Osteoblast (primary cell): ENCODE results near the gene PPP2R5C. TPM values are rescaled to one million over a fixed set of nuclear protein-coding genes. Genes with fewer than 3 reads are reported as not detected.

ENCODE experiments used
- DNase-seq: peaks from one replicate; pipeline ENCODE4 v3.0.0; 2011; ENCODE audit warnings: low spot score, mixed read lengths; ENCODE audit not compliant: insufficient read length; ENCODE audit errors: missing footprints
- H2AFZ ChIP-seq: 2 replicates; pipeline ENCODE4 v1.6.0; 2011; ENCODE audit warnings: mild to moderate bottlenecking, low read length
- H3K27ac ChIP-seq: 2 replicates; pipeline ENCODE4 v1.5.1; 2011; ENCODE audit warnings: mild to moderate bottlenecking, low read depth, low read length, moderate library complexity
- H3K27me3 ChIP-seq: 2 replicates; pipeline ENCODE4 v1.6.0; 2012; ENCODE audit warnings: mild to moderate bottlenecking, control low read depth, inconsistent platforms, low read length, moderate library complexity; ENCODE audit not compliant: insufficient read depth
- H3K36me3 ChIP-seq: 2 replicates; pipeline ENCODE4 v1.5.1; 2011; ENCODE audit warnings: mild to moderate bottlenecking, low read length, control low read depth, moderate library complexity; ENCODE audit not compliant: insufficient read depth
- H3K4me1 ChIP-seq: 2 replicates; pipeline ENCODE4 v1.5.1; 2011; ENCODE audit warnings: mild to moderate bottlenecking, low read length, control low read depth, moderate library complexity; ENCODE audit not compliant: insufficient read depth
- H3K4me2 ChIP-seq: 2 replicates; pipeline ENCODE4 v1.6.0; 2011; ENCODE audit warnings: mild to moderate bottlenecking, low read length; ENCODE audit not compliant: insufficient read depth
- H3K4me3 ChIP-seq: fragments of 200-600 bp; sonication (generic); 3 replicates; pipeline ENCODE4 v1.5.1; 2012; ENCODE audit warnings: mild to moderate bottlenecking, low read length, inconsistent platforms; ENCODE audit not compliant: insufficient read depth
- H3K79me2 ChIP-seq: 2 replicates; pipeline ENCODE4 v1.6.0; 2012; ENCODE audit warnings: mild to moderate bottlenecking, low read length, control low read depth, inconsistent platforms; ENCODE audit not compliant: insufficient read depth
- H3K9me3 ChIP-seq: 2 replicates; pipeline ENCODE4 v1.5.1; 2011; ENCODE audit warnings: low read depth, low read length, control low read depth
- H4K20me1 ChIP-seq: 2 replicates; pipeline ENCODE4 v1.6.0; 2012; ENCODE audit warnings: mild to moderate bottlenecking, low read length, control low read depth; ENCODE audit not compliant: insufficient read depth
- total RNA-seq: library from RNA; depleted of rRNA; stranded (reverse); fragments of >200 nt; gene quantifications from 2 replicates; pipeline ENCODE4 v1.2.3, GENCODE V29; 2012
- TF ChIP-seq, protein P1 (sequence below): IDR thresholded peaks from 2 replicates; pipeline ENCODE4 v1.5.1; 2011; ENCODE audit warnings: mild to moderate bottlenecking, low read depth, low read length, moderate library complexity; ENCODE audit errors: extremely low read depth

Gene PPP2R5C
- total RNA-seq, 1 donor: 101 TPM

DNA sequence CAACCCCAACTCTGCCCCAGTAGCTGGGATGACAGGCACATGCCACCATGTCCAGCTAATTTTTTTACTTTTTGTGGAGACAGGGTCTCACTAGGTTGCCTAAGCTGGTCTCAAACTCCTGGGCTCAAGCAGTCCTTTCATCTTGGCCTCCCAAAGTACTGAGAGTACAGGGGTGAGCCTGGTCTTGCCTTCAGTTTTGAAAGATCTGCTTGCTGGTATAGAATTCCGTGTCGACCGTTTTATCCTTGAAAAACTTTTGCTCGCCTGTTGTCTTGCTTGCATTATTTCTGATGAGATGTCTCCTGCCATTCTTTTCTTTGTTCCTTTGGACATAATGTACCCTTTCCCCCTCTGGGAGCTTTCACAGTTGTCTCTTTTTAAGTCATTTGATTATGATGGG is 110.8 kb downstream of the PPP2R5C start:
- H3K27me3 ChIP-seq: no peaks in the 10 kb centered on the region
- TF ChIP-seq, protein P1, sequence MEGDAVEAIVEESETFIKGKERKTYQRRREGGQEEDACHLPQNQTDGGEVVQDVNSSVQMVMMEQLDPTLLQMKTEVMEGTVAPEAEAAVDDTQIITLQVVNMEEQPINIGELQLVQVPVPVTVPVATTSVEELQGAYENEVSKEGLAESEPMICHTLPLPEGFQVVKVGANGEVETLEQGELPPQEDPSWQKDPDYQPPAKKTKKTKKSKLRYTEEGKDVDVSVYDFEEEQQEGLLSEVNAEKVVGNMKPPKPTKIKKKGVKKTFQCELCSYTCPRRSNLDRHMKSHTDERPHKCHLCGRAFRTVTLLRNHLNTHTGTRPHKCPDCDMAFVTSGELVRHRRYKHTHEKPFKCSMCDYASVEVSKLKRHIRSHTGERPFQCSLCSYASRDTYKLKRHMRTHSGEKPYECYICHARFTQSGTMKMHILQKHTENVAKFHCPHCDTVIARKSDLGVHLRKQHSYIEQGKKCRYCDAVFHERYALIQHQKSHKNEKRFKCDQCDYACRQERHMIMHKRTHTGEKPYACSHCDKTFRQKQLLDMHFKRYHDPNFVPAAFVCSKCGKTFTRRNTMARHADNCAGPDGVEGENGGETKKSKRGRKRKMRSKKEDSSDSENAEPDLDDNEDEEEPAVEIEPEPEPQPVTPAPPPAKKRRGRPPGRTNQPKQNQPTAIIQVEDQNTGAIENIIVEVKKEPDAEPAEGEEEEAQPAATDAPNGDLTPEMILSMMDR: no peak
- DNase-seq: no peak
- H3K36me3 ChIP-seq: no peaks in the 10 kb centered on the region
- H4K20me1 ChIP-seq: peaks cover 58% of the 10 kb centered on the region
- no peak overlapping the region for H3K4me2 ChIP-seq
- H2AFZ ChIP-seq: no peak overlapping the region
- no peak overlapping the region for H3K27ac ChIP-seq
- no peak overlapping the region for H3K4me3 ChIP-seq
- peaks cover 81% of the 10 kb centered on the region for H3K79me2 ChIP-seq
- H3K9me3 ChIP-seq: no peaks in the 10 kb centered on the region
- H3K4me1 ChIP-seq: peaks cover 13% of the 10 kb centered on the region

- peaks cover 22% of the 10 kb centered on the region for H3K4me1 ChIP-seq
- no peak for DNase-seq
- TF ChIP-seq, protein P1: no peak
- peaks cover 86% of the 10 kb centered on the region for H3K79me2 ChIP-seq
- H3K4me3 ChIP-seq: no peak overlapping the region
- H3K4me2 ChIP-seq: no peak overlapping the region
- no peaks in the 10 kb centered on the region for H3K9me3 ChIP-seq
- no peaks in the 10 kb centered on the region for H3K36me3 ChIP-seq
- H4K20me1 ChIP-seq: peaks cover 67% of the 10 kb centered on the region
- H3K27ac ChIP-seq: no peak overlapping the region
- no peaks in the 10 kb centered on the region for H3K27me3 ChIP-seq
- no peak overlapping the region for H2AFZ ChIP-seq
Measured at GRCh38 chr14:101873076-101873825, 111.7 kb downstream of the PPP2R5C start.

- H2AFZ ChIP-seq: no peak overlapping the region
- H3K4me3 ChIP-seq: no peak overlapping the region
- DNase-seq: no peak
- H4K20me1 ChIP-seq: peaks cover 71% of the 10 kb centered on the region
- H3K4me2 ChIP-seq: no peak overlapping the region
- H3K36me3 ChIP-seq: no peaks in the 10 kb centered on the region
- H3K79me2 ChIP-seq: peaks cover 88% of the 10 kb centered on the region
- H3K9me3 ChIP-seq: no peaks in the 10 kb centered on the region
- TF ChIP-seq, protein P1: no peak
- no peaks in the 10 kb centered on the region for H3K27me3 ChIP-seq
- H3K27ac ChIP-seq: no peak overlapping the region
- H3K4me1 ChIP-seq: peaks cover 27% of the 10 kb centered on the region
Measured at GRCh38 chr14:101873991-101874390, 112.5 kb downstream of the PPP2R5C start.

- H2AFZ ChIP-seq: no peak overlapping the region
- TF ChIP-seq, protein P1: no peak
- H3K27ac ChIP-seq: no peak overlapping the region
- H3K79me2 ChIP-seq: peaks cover 88% of the 10 kb centered on the region
- no peak for DNase-seq
- no peak overlapping the region for H3K4me3 ChIP-seq
- peaks cover 75% of the 10 kb centered on the region for H4K20me1 ChIP-seq
- H3K36me3 ChIP-seq: no peaks in the 10 kb centered on the region
- no peaks in the 10 kb centered on the region for H3K9me3 ChIP-seq
- H3K4me2 ChIP-seq: no peak overlapping the region
- no peaks in the 10 kb centered on the region for H3K27me3 ChIP-seq
- peaks cover 27% of the 10 kb centered on the region for H3K4me1 ChIP-seq
Measured at GRCh38 chr14:101875041-101875726, 113.7 kb downstream of the PPP2R5C start.
